Muscle layer of duodenum (tissue), 2 donors: ENCODE results near the gene GPATCH2.

Experiments
- H3K27ac ChIP-seq: one replicate; pipeline ENCODE4 v1.7.0; 2013; ENCODE audit warnings: mild to moderate bottlenecking, low read length
- H3K27me3 ChIP-seq: one replicate; pipeline ENCODE4 v1.7.0; 2013; ENCODE audit warnings: low read depth, mild to moderate bottlenecking, control low read depth, low read length
- H3K36me3 ChIP-seq, 2 donors: one replicate each; pipeline ENCODE4 v1.7.0; 2013; ENCODE audit warnings: low read length in 2 of 2, control low read depth in 1 of 2, mild to moderate bottlenecking in 1 of 2; ENCODE audit not compliant: insufficient read depth in 2 of 2, control insufficient read depth in 1 of 2
- H3K4me1 ChIP-seq, 2 donors: one replicate each; pipeline ENCODE4 v1.7.0; 2013; ENCODE audit warnings: low read length in 2 of 2, mild to moderate bottlenecking in 2 of 2, control low read depth in 1 of 2, moderate library complexity in 1 of 2; ENCODE audit not compliant: insufficient read depth in 2 of 2, control insufficient read depth in 1 of 2
- H3K4me3 ChIP-seq, 2 donors: one replicate each; pipeline ENCODE4 v1.7.0; 2013; ENCODE audit warnings: low read length in 2 of 2, low read depth in 1 of 2, mild to moderate bottlenecking in 1 of 2
- H3K9me3 ChIP-seq, 2 donors: one replicate each; pipeline ENCODE4 v1.7.0; 2013; ENCODE audit warnings: low read length in 2 of 2, control low read depth in 1 of 2, mild to moderate bottlenecking in 1 of 2; ENCODE audit not compliant: control insufficient read depth in 1 of 2
- donor health status: healthy.

GPATCH2 gene

GRCh38 chr1:217574265-217574949 lies 56.5 kb downstream of the GPATCH2 start:
- H3K4me3 ChIP-seq: no peak overlapping the region

GRCh38 chr1:217569021-217569420 lies 61.9 kb downstream of the GPATCH2 start:
- Histone ChIP-seq H3K4me1 (no peaks in the 10 kb centered on the region), H3K4me3 (no peak overlapping the region)

More at GRCh38 chr1:217574265-217574949, 56.5 kb downstream of the GPATCH2 start:
- Histone ChIP-seq H3K36me3 (no peaks in the 10 kb centered on the region), H3K27me3 (no peaks in the 10 kb centered on the region), H3K27ac (no peak overlapping the region), H3K4me1 (no peaks in the 10 kb centered on the region), H3K9me3 (no peaks in the 10 kb centered on the region)

GRCh38 chr1:217568200-217568599 lies 62.7 kb downstream of the GPATCH2 start:
- Histone ChIP-seq H3K4me1 (no peaks in the 10 kb centered on the region), H3K27ac (no peak overlapping the region), H3K4me3 (no peak overlapping the region), H3K9me3 (no peaks in the 10 kb centered on the region), H3K27me3 (no peaks in the 10 kb centered on the region), H3K36me3 (no peaks in the 10 kb centered on the region)

More at GRCh38 chr1:217569021-217569420, 61.9 kb downstream of the GPATCH2 start:
- Histone ChIP-seq H3K27ac (no peak overlapping the region), H3K27me3 (no peaks in the 10 kb centered on the region), H3K36me3 (no peaks in the 10 kb centered on the region), H3K9me3 (no peaks in the 10 kb centered on the region)

DNA sequence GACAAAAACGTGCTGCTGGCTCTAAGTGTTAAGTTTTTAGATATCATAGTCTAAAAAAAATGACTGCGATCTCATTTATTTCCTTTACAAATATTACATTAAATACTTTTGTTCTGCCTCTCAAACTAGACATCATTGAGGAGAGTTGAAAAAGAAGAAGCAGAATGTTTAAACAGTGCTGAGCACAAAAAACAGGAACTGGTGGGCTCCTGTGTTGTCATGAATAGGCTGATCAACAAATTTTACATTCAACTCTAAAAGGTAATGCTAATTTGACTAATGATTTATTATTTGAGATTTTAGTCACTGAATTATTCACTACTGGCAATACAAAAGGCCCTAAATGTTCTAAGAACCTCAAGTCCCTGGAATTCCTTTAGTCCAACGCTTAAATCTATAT lies 66.1 kb downstream of the GPATCH2 start:
- Histone ChIP-seq H3K4me3 (no peak overlapping the region), H3K36me3 (no peaks in the 10 kb centered on the region), H3K27me3 (no peaks in the 10 kb centered on the region), H3K27ac (no peak overlapping the region), H3K4me1 (no peaks in the 10 kb centered on the region), H3K9me3 (no peaks in the 10 kb centered on the region)

GRCh38 chr1:217564207-217564606 lies 66.7 kb downstream of the GPATCH2 start:
- no peak overlapping the region for H3K27ac ChIP-seq
- no peaks in the 10 kb centered on the region for H3K27me3 ChIP-seq
- no peaks in the 10 kb centered on the region for H3K9me3 ChIP-seq

GRCh38 chr1:217563179-217563578 lies 67.7 kb downstream of the GPATCH2 start:
- no peaks in the 10 kb centered on the region for H3K4me1 ChIP-seq
- H3K27me3 ChIP-seq: no peaks in the 10 kb centered on the region
- H3K27ac ChIP-seq: no peak overlapping the region
- H3K9me3 ChIP-seq: no peaks in the 10 kb centered on the region
- H3K36me3 ChIP-seq: no peaks in the 10 kb centered on the region
- H3K4me3 ChIP-seq: no peak overlapping the region

More at GRCh38 chr1:217564207-217564606, 66.7 kb downstream of the GPATCH2 start:
- Histone ChIP-seq H3K36me3 (no peaks in the 10 kb centered on the region), H3K4me3 (no peak overlapping the region), H3K4me1 (no peaks in the 10 kb centered on the region)

DNA sequence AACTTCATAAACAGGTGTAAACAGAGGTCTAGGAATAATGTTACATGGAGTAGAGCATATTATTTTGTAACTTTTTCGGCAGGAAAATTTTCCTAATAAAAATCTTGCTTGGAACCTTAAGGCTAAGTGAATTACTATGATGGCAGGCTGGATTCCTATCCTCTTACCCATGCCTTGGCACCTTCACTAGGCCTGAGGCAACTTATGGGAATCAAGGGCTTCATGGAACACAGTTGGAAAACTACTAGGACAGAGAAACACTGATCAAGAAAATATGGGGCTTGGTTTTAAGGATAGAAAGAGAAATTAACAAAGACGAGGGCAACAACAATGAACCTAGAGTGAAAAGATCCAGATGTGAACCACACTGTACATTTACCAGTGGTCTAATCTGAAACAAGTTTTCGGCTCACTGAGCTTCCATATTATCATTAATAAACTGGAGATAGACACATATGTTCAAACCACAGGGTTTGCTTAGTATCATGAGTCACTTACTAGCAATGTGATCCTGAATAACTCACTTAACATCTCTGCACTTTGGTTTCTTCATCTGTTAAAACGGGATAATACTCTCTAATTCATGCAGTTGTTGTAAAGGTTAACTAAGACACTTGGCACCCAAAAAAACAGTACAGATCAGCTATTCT lies 68.5 kb downstream of the GPATCH2 start:
- no peak overlapping the region for H3K4me3 ChIP-seq
- H3K9me3 ChIP-seq: no peaks in the 10 kb centered on the region
- H3K27ac ChIP-seq: no peak overlapping the region
- no peaks in the 10 kb centered on the region for H3K36me3 ChIP-seq
- H3K4me1 ChIP-seq: no peaks in the 10 kb centered on the region
- H3K27me3 ChIP-seq: no peaks in the 10 kb centered on the region

- no peak overlapping the region for H3K27ac ChIP-seq
- no peaks in the 10 kb centered on the region for H3K4me1 ChIP-seq
- H3K36me3 ChIP-seq: no peaks in the 10 kb centered on the region
- no peaks in the 10 kb centered on the region for H3K9me3 ChIP-seq
- no peaks in the 10 kb centered on the region for H3K27me3 ChIP-seq
- no peak overlapping the region for H3K4me3 ChIP-seq
Observed at GRCh38 chr1:217561446-217561845, 69.4 kb downstream of the GPATCH2 start.

DNA sequence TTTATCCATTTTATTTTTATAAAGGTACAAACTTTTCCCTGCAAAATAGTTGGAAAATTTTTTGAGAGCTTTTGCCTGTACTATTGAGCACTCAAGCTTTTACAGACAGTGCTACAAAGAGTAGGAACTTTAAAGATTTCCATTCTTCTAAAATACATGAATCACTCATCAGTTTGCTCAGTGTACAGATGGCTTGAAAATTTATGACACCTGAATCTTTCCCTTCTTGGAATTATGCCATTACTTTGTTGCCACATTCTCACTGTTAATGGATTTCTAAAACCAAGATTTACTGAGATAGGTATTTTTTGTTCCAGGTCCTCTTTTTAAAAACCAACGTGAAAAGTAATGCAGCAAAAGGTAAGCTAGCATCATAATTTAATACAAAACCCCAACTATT lies 76.0 kb downstream of the GPATCH2 start:
- H3K27me3 ChIP-seq: no peaks in the 10 kb centered on the region
- no peak overlapping the region for H3K27ac ChIP-seq
- H3K36me3 ChIP-seq: no peaks in the 10 kb centered on the region
- no peak overlapping the region for H3K4me3 ChIP-seq
- no peaks in the 10 kb centered on the region for H3K4me1 ChIP-seq
- no peaks in the 10 kb centered on the region for H3K9me3 ChIP-seq

DNA sequence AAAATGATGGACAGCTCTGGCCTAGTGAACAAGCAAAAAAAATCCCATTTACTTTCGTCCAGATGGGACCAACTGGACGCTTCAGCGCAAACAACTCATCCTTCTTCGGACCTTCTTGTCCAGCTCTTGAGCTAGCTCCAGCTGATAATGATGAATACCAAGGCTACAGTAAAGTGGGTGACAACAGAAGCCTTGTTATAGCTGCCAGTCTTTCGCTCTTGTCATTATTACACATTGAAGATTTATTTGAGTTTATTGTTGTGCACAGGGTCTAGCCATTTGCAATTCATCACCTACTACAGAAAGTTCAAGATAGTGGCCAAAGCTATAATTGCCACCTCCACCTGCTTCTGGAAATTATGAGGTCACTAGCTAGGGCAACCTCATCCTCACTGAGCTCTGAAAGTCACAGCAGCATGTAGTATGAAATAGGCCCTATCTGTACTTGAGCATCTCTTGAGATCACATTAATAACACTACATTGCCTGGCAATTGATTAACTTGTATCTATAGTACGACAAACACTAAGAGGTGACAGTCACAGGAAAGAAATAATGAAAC lies 76.9 kb downstream of the GPATCH2 start:
- Histone ChIP-seq H3K27ac (no peak overlapping the region), H3K9me3 (no peaks in the 10 kb centered on the region), H3K27me3 (no peaks in the 10 kb centered on the region), H3K4me3 (no peak overlapping the region), H3K4me1 (no peaks in the 10 kb centered on the region), H3K36me3 (no peaks in the 10 kb centered on the region)

- no peak overlapping the region for H3K27ac ChIP-seq
- H3K27me3 ChIP-seq: no peaks in the 10 kb centered on the region
- H3K36me3 ChIP-seq: peaks cover 0 to 5% of the 10 kb centered on the region in 2 donors
- no peak overlapping the region for H3K4me3 ChIP-seq
- H3K9me3 ChIP-seq: peaks cover 0 to 5% of the 10 kb centered on the region in 2 donors
- H3K4me1 ChIP-seq: no peaks in the 10 kb centered on the region
Observed at GRCh38 chr1:217552339-217552951, 78.4 kb downstream of the GPATCH2 start.
